Endothelial cell of hepatic sinusoid (primary cell): ENCODE measurements around the gene GRIP1.

Experiments used
- in situ Hi-C: cut with HindIII; loops from 2 replicates; pipeline ENCODE4 v1.10.0; 2017; ENCODE audit warnings: low sequenced_read_pairs

Gene GRIP1

DNA sequence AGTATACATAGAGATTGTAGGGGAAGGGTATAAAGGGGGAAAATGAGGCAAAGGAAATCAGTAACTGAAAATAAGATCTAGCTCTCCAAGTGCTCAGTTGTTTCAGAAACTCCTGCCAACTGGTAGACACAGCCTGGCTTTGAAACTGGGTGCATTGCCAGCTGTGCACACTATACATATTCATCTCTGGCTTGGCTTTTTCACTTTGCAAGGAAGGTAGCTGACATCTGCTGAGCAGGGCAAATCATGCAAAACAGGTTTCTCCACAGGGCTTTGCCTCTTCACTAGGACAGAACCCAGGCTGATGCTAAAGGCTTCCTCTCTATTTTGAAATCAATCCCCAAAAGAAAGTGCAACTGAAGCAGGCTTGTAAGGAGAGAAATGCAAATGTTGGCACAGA is 275.1 kb downstream of the GRIP1 start:
- in situ Hi-C loops, result no loop called here

DNA sequence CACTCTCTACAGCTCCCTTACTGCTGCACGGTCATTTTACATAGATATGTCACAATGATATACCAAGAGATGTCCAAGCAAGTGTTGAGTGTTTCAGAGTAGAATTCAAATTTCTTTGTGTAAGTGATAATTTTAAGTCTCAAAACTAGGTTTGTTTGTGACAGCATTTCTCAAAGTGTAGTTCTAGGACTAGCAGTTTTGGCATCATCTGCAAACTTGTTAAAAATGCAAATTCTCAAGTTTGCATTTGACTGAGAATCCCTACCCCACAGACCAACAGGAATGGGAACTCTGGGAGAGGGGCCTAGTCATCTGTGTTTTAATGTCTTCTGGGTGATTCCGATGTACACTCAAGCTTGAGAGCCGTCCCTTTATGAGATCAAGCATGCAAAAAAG is 279.0 kb downstream of the GRIP1 start:
- in situ Hi-C loops, result no loop called here

DNA sequence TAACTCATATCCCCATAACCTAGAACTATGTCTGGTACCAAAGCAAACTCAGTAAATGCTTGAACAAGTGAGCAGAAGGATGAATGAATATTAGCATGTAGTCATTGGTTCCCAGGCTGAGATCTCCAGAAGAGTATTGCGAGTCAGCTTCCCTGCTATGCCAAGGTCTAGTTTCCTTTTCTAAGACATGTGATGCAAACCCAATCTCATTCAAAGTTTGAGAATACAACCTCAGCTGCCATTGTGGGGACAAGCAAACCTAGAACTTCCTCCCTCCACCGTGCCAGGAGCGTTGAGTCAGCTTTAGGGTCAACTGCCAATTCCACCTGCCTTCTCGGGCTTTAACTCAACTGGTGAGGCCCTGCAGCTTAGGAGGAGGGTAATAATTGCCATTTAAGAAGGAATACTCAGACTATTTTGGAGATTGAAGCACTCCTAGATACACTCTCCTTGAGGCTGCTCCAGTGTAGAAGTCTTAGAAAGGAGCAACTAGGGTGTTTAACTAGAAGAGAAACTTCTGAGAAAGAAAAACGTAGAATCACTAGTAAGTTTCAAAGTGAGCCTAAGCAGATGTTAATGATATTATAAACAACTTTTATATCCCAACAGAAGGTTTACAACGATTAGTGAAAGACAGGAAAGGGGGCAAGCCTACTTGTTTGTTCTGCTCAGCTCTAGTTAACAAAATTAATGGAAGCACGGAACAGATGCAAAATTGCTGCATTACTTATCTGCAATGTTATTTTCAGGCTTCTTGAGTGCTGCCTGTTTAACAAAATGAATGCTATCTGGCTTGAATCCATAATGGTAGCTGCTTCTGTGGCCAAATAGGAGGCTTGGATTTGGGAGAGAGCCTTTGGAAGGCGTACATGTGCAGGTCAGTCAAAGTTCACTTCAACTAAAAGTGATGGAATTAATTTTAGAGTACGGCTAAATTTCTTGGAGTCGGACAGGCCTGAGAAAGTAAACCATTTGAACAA is 279.7 kb downstream of the GRIP1 start:
- in situ Hi-C loops, result no loop called here

DNA sequence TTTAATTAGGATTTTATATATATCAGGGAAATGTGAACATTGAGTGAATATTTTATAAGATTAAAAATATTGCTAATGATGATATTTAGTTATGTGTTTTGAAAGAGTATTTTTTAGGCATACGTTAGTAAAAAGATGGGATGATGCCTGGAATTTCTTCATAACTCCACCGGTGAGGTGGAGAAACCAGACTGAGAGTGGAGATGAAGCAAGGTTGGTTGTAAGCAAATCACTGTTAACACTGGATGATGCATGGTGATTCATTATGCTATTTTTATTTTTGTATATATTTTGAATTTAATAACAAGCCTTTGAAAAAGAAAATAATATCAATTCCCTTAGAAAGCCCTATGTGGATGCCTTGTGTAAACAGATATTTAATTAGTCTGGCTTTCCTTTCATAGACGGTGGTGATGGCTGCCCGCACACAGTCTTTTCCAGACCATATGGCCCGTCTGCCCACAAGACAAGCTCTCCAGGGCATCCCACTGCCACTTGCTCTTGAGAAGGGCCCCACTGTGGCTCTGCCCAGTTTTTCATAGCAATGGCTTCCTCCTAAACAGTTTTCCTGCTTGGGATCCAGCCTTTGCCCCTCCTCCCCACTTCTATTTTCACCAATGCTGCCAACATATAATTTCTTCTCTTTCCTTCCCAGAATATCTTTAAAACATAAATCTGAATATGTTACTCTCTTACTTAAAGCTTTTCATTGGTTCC is 281.1 kb downstream of the GRIP1 start:
- in situ Hi-C loops, result no loop called here

DNA sequence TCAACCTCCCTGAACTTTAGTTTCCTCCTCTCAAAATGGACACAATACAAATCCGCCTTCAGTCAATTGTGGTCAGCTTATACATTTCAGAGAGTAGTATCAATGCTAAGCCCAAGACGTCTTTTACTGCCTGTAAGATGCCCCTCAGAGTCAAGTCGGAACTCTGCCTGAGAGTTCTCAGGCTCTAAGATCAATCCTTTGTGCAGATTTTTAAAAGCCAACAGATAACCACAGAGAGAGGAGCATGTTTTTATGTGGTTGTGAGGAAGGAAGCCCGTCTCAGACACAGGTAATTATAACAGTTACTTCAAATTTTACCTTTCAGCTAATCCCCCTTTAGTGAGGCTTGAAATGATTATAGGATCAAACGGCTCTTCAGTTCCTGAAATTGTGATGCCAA is 285.0 kb downstream of the GRIP1 start:
- in situ Hi-C loops, result no loop called here

DNA sequence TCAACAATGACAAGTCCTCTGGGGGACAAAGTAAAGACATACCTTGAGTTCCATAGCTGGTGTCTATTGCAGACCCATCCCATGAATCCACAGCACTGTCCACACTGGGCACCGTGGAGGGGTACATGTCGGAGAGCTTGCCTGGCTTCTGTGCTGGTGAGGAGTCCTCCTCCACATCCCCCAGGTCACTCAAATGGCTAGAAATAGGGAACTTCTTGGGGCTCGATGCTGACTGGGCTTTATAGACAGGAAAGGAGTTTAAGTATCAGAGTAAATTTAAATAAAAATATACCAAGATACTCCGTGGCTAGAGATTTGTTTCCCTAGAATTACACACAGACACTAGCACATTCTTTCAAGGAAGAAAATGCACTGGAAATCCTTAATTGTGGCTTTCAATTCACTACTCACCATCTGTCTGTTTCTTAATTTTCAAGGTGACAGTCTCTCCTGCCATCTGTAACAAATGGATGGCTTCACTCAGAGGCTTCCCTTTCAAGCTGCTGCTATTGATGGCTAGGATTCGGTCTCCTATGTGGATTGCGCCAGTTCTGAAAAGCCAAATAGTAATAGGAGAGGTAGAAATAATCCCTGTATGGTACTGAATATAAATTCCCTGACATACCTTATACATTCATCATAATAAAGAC is 286.5 kb downstream of the GRIP1 start:
- in situ Hi-C loops, result no loop called here

DNA sequence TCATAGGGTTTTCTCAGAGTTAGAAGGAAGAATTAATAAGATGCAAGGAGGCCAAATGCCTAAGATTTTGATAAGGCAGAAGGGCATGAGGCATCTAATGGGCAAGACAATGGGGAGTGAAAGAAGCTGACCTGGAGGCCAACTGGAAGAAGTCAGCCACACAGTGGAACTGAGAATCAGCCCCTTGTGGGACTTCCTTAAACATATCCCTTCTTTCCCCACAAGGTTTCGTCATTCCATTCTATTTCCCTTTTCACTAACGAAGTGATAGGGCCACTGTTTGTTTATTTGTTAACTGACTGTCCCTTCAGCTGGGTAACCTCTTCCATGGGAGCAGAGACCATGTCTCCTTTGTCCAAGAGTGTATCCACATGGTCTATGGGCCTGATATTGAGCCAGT is 290.4 kb downstream of the GRIP1 start:
- in situ Hi-C loops, result no loop called here

DNA sequence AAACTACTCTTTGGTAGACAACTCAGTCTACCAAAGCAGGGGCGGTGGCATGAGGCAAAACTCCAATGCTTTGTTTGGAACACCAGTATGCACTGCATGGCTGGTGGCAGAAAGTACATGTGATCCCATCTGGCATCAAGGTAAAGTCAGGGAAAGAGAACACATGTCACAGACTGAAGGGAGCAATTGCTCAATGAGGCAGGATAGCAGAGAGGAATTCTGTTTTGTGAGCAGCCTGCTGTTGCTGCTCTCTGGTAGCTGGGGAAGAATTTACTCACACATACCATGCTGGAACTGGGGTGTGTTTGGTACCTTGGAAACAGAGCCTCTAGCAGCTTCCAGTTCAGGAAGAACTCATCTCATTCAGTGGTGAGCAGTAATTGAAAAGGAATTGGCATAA is 291.8 kb downstream of the GRIP1 start:
- in situ Hi-C loops, result no loop called here

DNA sequence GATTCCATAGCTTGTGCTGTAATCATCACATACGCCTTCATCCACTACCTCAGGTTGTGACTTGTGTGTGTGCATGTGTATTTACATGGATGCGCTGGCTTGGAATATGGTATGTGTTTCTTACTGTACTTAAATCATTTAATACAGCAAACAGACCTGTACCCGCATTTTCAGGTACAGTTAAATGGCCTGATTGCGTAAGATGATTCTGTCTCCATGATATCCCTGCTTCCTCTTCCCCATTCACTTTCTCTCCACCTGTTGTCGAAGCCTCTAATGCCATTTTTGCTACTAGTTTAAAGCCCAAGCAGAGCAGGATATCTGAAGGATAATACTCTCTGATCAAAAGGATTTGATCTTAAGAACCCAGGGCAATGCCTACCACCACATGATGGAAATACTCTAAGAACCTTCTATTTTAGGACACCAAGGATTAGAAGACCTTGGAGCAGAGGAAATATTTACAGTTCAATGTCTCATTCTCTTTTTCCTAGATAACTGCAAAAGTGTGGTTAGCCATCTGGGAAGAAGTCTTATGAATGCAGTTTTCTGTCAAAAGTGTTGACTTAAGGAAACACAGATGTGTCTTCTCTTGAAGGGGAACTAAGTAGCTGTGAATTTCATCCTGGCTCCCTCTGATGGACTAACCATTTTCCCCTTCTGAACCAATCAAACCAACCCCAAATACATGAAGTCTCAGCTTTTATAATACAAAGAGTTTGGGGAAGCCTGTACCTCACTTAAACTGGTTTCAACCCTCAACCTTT is 297.9 kb downstream of the GRIP1 start:
- in situ Hi-C loops, result no loop called here

DNA sequence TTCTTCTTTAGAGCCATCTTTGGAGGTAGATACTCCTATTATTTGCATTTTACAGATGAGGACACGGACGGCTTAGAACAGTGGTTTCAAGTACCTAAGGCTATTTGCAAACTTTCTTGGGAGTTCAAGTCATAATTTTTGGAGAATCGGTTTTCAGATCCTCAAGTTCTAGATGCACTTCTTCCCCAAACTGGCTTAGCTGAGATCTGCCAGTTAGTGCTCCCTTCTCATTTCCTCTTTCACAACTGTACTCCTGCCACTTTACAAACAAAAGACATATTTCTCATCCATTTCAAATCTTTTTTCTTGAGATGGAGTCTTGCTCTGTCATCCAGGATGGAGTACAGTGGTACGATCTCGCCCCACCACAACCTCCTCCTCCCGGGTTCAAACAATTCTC is 299.3 kb downstream of the GRIP1 start:
- in situ Hi-C loops, result no loop called here

DNA sequence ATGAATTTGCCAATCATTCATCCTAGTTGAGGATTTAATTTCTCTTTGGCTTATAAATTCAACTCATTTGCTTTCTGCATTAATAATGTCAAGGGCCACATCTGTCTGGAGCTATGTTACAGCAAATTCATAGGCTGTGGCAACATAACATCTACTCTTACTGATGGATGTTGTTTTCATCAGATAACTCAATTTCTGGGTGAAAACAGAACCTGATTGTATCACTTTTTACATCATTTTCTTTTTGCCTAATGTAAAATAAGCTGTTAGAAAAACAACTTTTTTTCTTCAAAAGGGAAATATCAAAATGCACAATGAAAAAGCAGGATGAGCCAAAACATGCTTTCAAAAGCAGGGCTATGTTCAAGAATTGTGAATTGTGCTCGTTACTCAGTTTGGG is 303.3 kb downstream of the GRIP1 start:
- in situ Hi-C loops, result no loop called here

DNA sequence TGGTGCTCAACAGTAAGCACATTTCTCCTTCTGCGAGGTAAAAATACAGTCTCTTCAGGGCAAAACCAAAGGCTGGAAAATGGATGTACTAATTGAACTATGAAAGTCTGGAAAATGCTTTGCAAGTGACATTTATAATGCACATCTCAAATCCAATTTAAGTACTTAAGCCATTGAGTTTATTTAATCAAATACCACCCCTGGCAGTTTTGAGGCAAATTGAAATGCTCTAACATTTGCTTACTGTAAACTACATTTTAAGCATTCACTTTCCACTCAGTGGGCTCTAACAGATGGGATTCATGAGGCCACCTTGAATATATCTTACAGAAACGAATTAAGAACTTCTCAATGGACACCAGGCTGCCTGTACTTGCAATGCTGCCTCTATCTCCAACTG is 306.9 kb downstream of the GRIP1 start:
- in situ Hi-C loops, result no loop called here

DNA sequence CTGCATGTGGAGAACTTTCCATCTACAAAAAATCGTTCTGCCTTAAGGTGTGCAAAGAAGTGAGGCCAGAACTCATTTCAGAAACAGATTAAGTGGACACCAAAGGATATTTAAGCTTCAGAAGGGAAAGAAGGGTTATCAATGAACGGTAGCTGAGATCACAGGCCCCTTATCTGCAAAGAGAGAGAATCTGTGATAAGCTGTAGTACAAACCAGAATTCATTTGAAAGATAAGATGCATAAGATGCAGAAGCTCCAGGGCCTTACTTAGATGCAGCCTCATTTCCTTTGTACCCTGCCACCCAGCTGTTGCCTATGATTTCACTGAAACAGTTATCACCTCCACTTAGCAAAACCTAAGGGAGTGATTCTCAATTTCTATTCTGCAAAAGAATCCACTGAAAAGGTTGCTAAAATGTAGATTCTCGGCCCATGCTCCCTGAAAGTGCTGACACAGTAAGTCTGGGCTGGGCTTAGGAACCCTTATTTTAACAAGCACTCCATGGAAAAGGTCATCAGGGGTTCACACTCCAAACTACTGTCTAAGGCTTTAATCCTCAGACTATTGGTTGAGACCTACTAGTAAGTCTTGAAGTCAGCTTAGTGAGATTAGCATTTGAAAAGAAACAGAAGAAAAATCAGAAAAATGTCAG is 311.7 kb downstream of the GRIP1 start:
- in situ Hi-C loops, result no loop called here

DNA sequence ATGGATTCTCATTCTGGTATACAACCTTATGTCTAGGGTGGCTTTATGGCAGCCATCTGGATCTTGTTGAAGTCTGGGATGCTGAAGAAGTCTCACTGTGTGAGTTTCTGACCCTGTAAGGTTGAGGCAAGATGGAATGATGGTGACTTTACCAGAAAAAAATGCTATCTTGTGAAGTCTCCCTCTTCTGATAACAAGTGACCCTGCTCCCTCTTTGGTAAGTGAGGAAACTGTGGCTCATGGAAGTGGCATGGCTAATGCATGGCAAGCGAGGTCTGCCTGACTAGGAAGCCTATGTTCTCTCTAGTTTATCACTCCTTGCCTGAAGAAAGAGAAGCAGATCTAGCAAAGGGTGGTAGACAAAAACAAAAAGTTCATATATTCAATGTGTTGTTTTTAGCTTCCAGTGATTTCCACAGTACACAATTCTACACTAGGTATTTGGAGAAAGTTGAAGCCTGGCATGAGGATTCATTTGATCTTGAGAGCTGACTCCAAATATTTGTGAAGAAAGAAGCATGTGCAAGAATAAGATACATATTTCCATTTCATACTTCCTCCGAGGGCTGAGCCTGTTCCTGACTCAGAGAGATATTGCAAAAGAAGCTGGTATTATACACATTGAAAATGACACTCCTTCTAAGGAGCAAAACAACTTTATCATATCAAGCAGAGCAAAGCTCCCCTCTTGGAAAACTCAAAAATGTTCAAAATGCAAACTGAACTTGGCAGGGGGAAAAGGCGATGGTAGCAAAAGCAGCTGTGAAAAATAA is 313.0 kb downstream of the GRIP1 start:
- in situ Hi-C loops, result no loop called here

DNA sequence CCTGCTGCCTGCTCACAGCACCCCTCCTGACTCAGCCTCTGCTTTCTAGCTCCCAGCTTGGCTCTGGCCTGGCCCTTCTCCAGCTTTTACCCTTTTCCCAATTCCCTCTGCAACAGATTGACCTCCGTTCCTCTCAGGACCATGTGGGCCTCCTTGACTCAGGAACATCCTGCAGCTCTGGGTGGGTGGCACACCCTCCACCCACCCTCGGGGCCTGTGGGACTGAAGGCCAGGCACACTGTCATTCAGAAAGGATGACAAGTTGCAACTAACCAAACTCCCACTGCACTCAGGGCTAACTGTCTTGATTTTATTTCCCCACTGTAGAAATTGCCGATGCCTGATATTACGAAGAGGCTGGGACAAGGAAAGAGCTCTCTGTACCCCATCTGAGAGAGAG is 317.2 kb downstream of the GRIP1 start:
- in situ Hi-C loops, result no loop called here

DNA sequence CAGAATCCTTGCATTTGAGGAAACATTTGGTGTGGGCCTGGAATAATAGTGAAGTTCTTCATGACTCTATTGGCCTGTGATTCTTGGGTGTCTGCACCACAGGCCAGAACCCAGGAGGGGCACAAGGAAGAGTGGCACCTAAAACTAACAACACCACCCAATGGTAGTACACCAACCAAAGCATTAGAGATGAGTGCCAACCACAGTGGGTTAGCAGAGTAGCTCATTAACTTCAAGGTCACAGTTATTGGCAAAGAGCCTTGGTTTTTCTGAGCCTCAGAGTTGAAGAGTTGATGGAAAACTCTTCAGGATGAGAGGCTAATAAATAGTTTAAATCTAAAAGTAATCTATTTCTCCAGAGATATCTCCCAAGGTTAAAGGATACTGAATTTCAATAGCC is 319.6 kb downstream of the GRIP1 start:
- in situ Hi-C loops, result no loop called here

DNA sequence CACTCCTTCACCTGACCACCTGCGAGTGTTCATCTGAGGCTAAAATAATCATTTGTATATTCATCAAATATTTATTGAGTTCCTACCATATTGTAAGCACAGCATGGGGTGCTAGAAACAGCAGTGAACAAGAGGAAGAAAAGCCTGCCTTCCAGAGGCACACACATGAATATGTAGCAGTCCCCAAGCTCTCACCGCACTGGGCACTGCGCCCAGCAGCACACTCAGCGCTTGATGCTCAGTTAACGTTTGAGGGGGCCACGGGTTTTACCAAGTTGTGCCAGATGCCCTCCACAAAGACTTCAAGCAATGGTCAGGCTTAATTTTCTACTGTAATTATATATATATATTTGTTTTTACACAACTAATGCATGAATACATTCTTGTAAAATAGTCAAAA is 324.6 kb downstream of the GRIP1 start:
- in situ Hi-C loops, result no loop called here

DNA sequence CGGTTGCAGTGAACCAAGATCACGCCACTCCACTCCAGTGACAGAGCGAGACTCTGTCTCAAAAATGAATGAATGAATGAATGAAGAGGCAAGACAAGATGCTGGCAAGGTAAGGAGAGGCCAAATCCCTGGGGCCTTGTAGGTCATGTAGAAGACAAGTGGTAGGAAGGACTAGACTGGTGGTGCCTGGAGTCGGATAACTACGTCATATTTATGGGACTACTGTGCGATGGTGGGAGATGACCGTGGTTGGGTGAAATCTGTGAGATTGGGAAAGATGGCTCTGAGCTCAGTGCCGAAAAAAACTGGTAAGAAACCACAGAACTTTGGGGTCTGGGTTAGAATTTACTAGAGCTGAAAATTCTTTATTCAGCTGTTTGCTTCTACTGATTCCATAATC is 326.0 kb downstream of the GRIP1 start:
- in situ Hi-C loops, result no loop called here

DNA sequence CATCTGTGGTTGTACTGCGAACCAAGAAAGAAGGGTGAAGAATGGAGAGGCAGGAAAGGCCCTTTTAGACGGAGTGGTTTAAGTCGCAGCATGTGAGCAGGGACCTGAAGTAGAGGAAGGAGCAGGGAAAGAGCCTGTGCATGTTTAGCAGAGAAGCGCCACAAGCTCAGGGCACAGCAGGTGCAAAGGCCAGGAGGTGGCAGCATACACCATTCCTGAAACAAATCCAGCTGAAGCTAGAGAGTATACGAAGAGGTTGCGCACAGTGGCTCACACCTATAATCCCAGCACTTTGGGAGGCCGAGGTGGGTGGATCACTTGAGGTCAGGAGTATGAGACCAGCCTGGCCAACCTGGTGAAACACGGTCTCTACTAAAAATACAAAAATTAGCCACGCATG is 326.7 kb downstream of the GRIP1 start:
- in situ Hi-C loops, result no loop called here

DNA sequence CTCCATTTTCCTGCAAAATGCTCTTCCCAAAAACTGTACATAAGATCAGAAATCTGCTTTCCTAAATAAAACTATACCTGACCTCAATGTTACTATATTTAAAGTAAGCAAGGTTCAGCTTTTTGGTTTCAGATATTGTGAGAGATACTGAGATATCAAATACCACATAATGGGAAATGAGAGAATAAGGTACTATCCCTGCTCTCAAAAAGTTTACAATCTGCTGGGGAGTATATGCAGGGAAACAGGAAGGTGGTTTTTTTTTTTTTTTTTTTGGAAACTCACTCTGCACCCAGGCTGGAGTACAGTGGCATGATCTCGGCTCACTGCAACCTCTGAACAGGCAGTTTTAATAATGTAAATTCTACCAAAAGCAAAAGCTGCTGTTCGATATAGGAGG is 327.6 kb downstream of the GRIP1 start:
- in situ Hi-C loops, result no loop called here
